ENCODE measurements around the gene TSPAN5. TPM values are rescaled to one million over a fixed set of nuclear protein-coding genes. Genes with fewer than 3 reads are reported as not detected.

TSPAN5 gene
- total RNA-seq, 1 experiment from 2014 or later = 12.4 TPM

GRCh38 chr4:98566361-98567008 is 91.9 kb downstream of the TSPAN5 start:
- CTCF ChIA-PET = no interaction called here
- POLR2A ChIA-PET (ENCODE audit: unreplicated experiment) = interaction anchor here (0.6 kb wide), 1 partner anchor 430 kb away, joined by 4 read pairs; no protein-coding TSS in a partner anchor
- intact Hi-C loops (cut with micrococcal nuclease; ENCODE audit: unreplicated experiment) = no loop called here

GRCh38 chr4:98565681-98566301 is 92.6 kb downstream of the TSPAN5 start:
- Histone ChIP-seq H3K9me3 (ENCODE audit: insufficient read depth, low read depth) (no peaks in the 10 kb centered on the region), H4K20me1 (ENCODE audit: insufficient read depth) (no peaks in the 10 kb centered on the region), H3K27ac (no peak overlapping the region), H3F3A (ENCODE audit: insufficient read depth, low read depth) (no peaks in the 10 kb centered on the region), H3K36me3 (ENCODE audit: low read depth) (no peaks in the 10 kb centered on the region), H3K4me2 (no peak overlapping the region), H3K4me3 (no peak overlapping the region), H3K27me3 (ENCODE audit: insufficient read depth, low read depth) (no peaks in the 10 kb centered on the region), H3K9me2 (ENCODE audit: insufficient read depth) (no peaks in the 10 kb centered on the region), H3K79me2 (ENCODE audit: low read depth) (no peaks in the 10 kb centered on the region; the same call in 1 of the 2 replicates), H2AFZ (no peak overlapping the region), H3K4me1 (replicated peaks; ENCODE audit: insufficient read depth) (no peaks in the 10 kb centered on the region)
- ChIA-PET POLR2A (ENCODE audit: unreplicated experiment) (interaction anchor here (0.6 kb wide), 1 partner anchor 431 kb away, joined by 4 read pairs; no protein-coding TSS in a partner anchor), CTCF (no interaction called here)
- no TSS peak for BruUV-seq (replicated peaks)
- TF ChIP-seq CTCF (conservative IDR thresholded peaks at IDR 0.05) (no peak), EZH2 (IDR thresholded peaks at IDR 0.05; ENCODE audit: low read depth) (no peak)
- intact Hi-C loops (cut with micrococcal nuclease; ENCODE audit: unreplicated experiment) = no loop called here
- no peak for DNase-seq

More at GRCh38 chr4:98566361-98567008, 91.9 kb downstream of the TSPAN5 start:
- H3K4me1 ChIP-seq (replicated peaks; ENCODE audit: insufficient read depth) = peaks cover 1% of the 10 kb centered on the region; the same call in 1 of the 2 replicates
- H3F3A ChIP-seq (ENCODE audit: insufficient read depth, low read depth) = no peaks in the 10 kb centered on the region
- H3K4me2 ChIP-seq = no peak overlapping the region
- H3K4me3 ChIP-seq = no peak overlapping the region
- no TSS peak for BruUV-seq (replicated peaks)
- no peaks in the 10 kb centered on the region; the same call in 1 of the 2 replicates for H3K79me2 ChIP-seq (ENCODE audit: low read depth)
- no peak overlapping the region for H3K27ac ChIP-seq
- no peaks in the 10 kb centered on the region for H3K9me3 ChIP-seq (ENCODE audit: insufficient read depth, low read depth)
- TF ChIP-seq CTCF (conservative IDR thresholded peaks at IDR 0.05) (no peak), EZH2 (IDR thresholded peaks at IDR 0.05; ENCODE audit: low read depth) (no peak)
- no peak for DNase-seq
- H3K27me3 ChIP-seq (ENCODE audit: insufficient read depth, low read depth) = no peaks in the 10 kb centered on the region
- H4K20me1 ChIP-seq (ENCODE audit: insufficient read depth) = no peaks in the 10 kb centered on the region
- H3K9me2 ChIP-seq (ENCODE audit: insufficient read depth) = no peaks in the 10 kb centered on the region
- H3K36me3 ChIP-seq (ENCODE audit: low read depth) = no peaks in the 10 kb centered on the region
- H2AFZ ChIP-seq = no peak overlapping the region

DNA sequence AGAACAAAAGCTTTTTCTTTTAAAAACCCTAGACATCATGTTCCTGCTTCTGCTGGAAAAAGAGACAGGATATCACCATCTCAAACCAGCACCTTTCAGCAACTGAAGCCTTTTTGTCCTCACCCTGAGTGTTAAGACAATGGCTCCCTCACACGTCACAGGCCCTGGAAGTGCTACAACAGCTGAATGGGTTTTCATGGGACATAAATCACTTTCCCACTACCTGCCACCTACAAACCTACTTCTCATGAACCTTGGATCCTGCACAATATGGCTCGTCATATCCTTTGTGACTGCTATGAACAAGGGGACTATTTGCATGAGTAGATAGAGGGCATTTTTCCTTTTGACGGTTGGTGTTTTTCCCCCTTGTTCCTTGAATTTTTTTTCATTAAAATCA is 93.6 kb downstream of the TSPAN5 start:
- POLR2A ChIA-PET (ENCODE audit: unreplicated experiment) = no interaction called here
- Histone ChIP-seq H3K4me1 (replicated peaks; ENCODE audit: insufficient read depth) (no peaks in the 10 kb centered on the region), H3K79me2 (ENCODE audit: low read depth) (no peaks in the 10 kb centered on the region; the same call in 1 of the 2 replicates), H3K4me3 (no peak overlapping the region), H4K20me1 (ENCODE audit: insufficient read depth) (no peaks in the 10 kb centered on the region), H3K27ac (no peak overlapping the region), H3K9me2 (ENCODE audit: insufficient read depth) (no peaks in the 10 kb centered on the region), H3K4me2 (no peak overlapping the region), H3F3A (ENCODE audit: insufficient read depth, low read depth) (no peaks in the 10 kb centered on the region), H3K9me3 (ENCODE audit: insufficient read depth, low read depth) (no peaks in the 10 kb centered on the region), H3K27me3 (ENCODE audit: insufficient read depth, low read depth) (no peaks in the 10 kb centered on the region), H3K36me3 (ENCODE audit: low read depth) (no peaks in the 10 kb centered on the region), H2AFZ (no peak overlapping the region)
- DNase-seq = no peak
- CTCF ChIA-PET = no interaction called here
- intact Hi-C loops (cut with micrococcal nuclease; ENCODE audit: unreplicated experiment) = no loop called here
- BruUV-seq (replicated peaks) = no TSS peak
- no peak for TF ChIP-seq EZH2 (IDR thresholded peaks at IDR 0.05; ENCODE audit: low read depth)
- TF ChIP-seq CTCF (conservative IDR thresholded peaks at IDR 0.05) = no peak
